ENCODE data around the gene GSTO1. TPM values are rescaled to one million over a fixed set of nuclear protein-coding genes. Genes with fewer than 3 reads are reported as not detected.
"Not testable (repeated sequence)": the region's sequence is repeated elsewhere in the genome, so short reads cannot be mapped to it uniquely, and the experiment has no call there.

GSTO1 gene
- total RNA-seq, 4 donors from 2014 or later, result 63.9 to 116 (median 97.6) TPM

DNA sequence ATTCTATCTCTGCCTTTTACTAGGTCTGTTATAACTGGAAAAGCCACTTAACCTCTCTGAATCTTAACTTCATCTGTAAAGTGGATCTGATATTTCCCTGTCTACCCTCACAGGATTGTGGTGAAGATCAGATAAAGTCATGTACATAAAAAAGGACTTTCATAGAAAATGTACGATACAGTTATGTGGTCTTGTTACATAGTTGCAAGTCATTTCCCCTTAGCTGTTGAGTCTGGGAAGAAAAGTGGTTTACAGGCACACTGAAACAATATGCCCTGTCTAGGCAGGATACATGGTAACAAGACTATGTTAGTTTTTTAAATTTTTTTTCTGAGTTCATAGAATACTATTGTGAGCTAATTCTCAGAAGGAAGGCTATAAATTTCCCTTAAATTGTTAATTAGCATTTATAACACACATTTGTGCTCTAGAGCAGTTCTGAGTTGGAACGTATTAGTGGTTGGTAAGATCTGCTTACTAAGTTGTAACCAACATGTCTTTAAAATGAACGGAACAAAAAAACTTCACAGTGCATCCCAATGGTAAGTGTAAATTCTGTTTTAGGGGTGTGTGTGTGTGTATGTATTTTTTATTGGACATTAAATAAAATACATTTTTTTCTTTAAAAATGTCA lies 7.1 kb upstream of the GSTO1 start:
- TF ChIP-seq, protein P1, sequence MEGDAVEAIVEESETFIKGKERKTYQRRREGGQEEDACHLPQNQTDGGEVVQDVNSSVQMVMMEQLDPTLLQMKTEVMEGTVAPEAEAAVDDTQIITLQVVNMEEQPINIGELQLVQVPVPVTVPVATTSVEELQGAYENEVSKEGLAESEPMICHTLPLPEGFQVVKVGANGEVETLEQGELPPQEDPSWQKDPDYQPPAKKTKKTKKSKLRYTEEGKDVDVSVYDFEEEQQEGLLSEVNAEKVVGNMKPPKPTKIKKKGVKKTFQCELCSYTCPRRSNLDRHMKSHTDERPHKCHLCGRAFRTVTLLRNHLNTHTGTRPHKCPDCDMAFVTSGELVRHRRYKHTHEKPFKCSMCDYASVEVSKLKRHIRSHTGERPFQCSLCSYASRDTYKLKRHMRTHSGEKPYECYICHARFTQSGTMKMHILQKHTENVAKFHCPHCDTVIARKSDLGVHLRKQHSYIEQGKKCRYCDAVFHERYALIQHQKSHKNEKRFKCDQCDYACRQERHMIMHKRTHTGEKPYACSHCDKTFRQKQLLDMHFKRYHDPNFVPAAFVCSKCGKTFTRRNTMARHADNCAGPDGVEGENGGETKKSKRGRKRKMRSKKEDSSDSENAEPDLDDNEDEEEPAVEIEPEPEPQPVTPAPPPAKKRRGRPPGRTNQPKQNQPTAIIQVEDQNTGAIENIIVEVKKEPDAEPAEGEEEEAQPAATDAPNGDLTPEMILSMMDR (IDR thresholded peaks at IDR 0.05), result no peak
- no peak for ATAC-seq (ENCODE audit: low FRiP score)
- no peak for DNase-seq (ENCODE audit: low spot score)

DNA sequence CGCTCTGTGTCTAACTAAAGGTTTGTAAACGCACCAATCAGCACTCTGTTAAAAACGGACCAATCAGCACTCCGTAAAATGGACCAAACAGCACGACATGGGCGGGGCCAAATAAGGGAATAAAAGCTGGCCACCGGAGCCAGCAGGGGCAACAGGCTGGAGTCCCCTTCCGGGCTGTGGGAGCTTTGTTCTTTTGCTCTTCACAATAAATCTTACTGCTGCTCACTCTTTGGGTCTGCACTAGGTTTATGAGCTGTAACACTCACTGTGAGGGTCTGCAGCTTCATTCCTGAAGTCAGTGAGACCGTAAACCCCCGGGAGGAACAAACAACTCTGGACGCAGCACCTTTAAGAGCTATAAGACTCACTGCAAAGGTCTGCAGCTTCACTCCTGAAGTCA lies 5.8 kb upstream of the GSTO1 start:
- not testable (repeated sequence) for DNase-seq (ENCODE audit: low spot score); ATAC-seq (ENCODE audit: low FRiP score)

DNA sequence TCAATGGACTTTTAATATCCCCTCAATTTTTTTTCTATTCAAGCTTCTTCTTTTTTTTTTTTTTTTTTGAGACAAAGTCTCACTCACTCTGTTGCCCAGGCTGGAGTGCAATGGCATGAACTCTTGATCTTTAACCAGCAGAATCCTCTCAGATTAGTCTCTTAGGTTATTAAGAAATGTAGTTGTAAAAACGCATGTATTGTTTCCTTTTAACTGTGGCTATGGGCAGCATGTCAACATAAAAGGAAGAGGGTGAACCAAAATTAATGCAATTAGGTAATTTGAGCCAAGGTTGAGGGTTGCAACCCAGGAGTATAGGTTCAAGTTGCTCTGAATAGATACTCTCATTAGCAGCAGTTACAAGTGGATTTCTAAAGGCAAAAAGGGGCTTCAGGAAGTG lies 4.3 kb upstream of the GSTO1 start:
- TF ChIP-seq, protein P1 (IDR thresholded peaks at IDR 0.05), result no peak
- ATAC-seq (ENCODE audit: low FRiP score), result no peak
- no peak for DNase-seq (ENCODE audit: low spot score)

DNA sequence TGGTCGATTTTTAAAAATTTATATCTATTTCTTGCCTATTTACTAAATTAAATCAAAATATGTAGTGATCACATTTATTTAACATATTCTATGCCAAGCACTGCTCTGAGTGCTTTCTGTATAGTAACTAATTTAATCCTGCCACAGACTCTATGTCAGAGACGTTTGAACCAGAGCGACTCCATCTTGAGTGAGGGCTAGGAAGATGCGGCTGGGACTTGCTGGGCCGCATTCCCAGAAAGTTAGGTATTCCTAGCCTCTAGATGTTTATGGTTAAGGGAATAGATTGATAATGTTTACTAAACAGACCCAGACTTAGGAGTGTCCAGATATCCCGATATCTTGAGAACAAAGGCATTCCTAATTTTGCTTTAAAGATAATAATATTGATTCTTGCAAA lies 3.2 kb upstream of the GSTO1 start:
- ATAC-seq (ENCODE audit: low FRiP score), result no peak
- TF ChIP-seq, protein P1 (IDR thresholded peaks at IDR 0.05), result no peak
- no peak for DNase-seq (ENCODE audit: low spot score)

DNA sequence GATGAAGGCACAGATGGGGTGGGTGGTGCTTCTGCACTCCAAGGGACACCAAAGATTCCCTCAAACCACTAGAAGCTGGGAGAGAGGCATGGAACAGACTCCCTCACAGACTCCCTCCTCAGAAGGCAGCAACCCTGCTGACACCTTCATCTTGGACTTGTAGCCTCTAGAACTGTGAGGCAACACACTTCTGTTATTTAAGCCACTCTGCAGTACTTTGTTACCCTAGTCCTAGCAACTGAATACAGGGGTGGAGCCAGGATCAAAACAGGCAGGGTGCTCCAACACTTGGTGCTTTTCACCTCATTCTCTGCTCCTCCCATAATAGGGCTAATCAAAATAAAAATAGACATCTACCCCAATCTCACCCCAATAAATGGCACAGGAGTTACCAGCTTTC lies 2.3 kb upstream of the GSTO1 start:
- DNase-seq (ENCODE audit: low spot score), result no peak
- no peak for ATAC-seq (ENCODE audit: low FRiP score)
- TF ChIP-seq, protein P1 (IDR thresholded peaks at IDR 0.05), result no peak

DNA sequence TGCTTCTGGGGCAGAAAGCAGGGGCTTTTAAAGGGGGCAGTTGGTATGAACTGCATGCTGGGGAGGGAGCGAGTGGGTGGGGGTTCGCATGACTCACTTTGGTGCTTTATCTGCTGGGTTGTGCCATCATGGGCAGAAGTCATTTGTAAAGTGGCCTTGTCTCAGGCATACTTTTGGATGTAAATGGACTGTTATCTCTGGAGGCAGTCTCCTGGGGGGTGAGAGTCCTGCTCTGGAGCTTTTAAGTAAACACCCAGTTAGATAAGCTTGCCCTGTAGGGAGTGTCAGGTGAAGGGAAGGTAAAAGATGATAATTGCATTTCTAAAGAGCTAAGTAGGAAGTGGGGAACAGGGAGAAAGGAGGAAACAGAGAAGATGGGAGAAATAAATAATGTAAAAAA lies 1.6 kb upstream of the GSTO1 start:
- DNase-seq (ENCODE audit: low spot score) (no peak), ATAC-seq (ENCODE audit: low FRiP score) (no peak)
- TF ChIP-seq, protein P1 (IDR thresholded peaks at IDR 0.05), result no peak

DNA sequence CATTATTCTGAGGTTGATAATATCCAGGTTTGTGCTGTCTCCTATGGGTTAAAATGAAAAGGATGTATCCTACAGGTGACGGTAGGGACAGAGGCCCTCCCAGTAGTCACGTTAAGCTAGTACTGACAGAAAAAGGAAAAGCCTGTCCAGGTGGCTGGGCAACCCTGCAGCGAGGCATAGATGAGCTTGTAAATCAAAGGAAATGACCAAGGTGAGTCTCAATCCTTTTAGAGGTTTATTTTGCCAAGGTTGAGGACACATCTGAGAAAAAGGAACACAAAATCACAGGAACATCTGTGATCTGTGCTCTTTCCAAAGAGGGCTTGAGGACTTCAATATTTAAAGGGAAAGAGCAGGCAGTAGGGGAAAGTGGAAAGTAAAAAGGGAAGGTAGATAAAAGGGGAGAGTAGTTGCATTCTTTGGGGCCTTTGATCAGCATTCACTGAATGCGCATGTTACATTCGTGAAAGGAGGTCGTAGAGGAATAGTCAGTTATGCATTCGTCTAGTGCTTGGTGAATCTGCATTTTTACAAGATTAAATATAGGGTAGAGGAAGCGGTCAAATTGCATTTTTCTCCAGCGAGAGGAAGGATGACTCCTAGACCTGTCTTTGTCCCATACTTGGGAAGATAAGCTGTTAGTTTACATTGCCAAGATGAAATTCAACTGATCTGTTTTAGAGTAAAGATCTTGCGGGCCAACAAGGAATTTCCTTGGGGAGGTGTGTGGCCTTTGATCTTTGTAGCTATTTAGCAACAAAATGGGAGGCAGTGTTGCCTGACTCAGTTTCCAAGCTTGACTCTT lies 884 bp upstream of the GSTO1 start:
- DNase-seq (ENCODE audit: low spot score), result no peak
- TF ChIP-seq, protein P1 (IDR thresholded peaks at IDR 0.05), result no peak
- ATAC-seq (ENCODE audit: low FRiP score), result no peak

Measured in omental fat pad (tissue), 4 donors.